HCT116 (cell line): ENCODE measurements around the gene TMEM89. TPM values are rescaled to one million over a fixed set of nuclear protein-coding genes. Genes with fewer than 3 reads are reported as not detected.
A peak's percentile ranks its signal among the peaks of the same experiment; 100 is the strongest.

Source experiments
- ATAC-seq: fragments of 200-7000 bp; cut with Tn5 transposase; 2 replicates; pipeline ENCODE4 v1.9.1; 2020; ENCODE audit warnings: mild to moderate bottlenecking, moderate library complexity
- BruUV-seq: library from RNA; stranded (reverse); fragments of 400-500 nt; replicated peaks from 2 replicates; lab custom pipeline; 2021; lab: Mats Ljungman, UMichigan
- CTCF ChIA-PET: fragments of 300-600 bp; sonication (Branson Sonifier 250); formaldehyde crosslinking; loops from one replicate; lab custom pipeline; 2021; ENCODE audit warnings: antibody characterized with exemption; lab: Charles Lee
- POLR2A ChIA-PET: fragments of 300-600, 350-600 bp; sonication (Branson Sonifier 250); formaldehyde crosslinking; loops from one replicate; lab custom pipeline; 2021; ENCODE audit warnings: antibody characterized with exemption; lab: Charles Lee
- RAD21 ChIA-PET, 2 experiments: fragments of 300-600 bp; sonication (Branson Sonifier 250); formaldehyde crosslinking; loops; one replicate each; lab custom pipeline; 2023; ENCODE audit warnings: low total read pairs in 2 of 2; ENCODE audit not compliant: uncharacterized antibody in 2 of 2, unreplicated experiment in 2 of 2, low non-redundant PET in 1 of 2; lab: Charles Lee
- DNase-seq: peaks from one replicate; pipeline ENCODE4 v3.0.0-alpha.2; 2010; ENCODE audit warnings: low read depth, low spot score
- H2AFZ ChIP-seq: fragments of 200-600 bp; shearing (Covaris generic), sonication (generic); 2 replicates; pipeline ENCODE4 v1.6.1; 2017; ENCODE audit warnings: low read depth, mixed run types, mixed read lengths, antibody characterized with exemption, low read length; ENCODE audit not compliant: poor library complexity, severe bottlenecking
- H3K27ac ChIP-seq: 2 replicates; pipeline ENCODE4 v1.5.1; 2012; ENCODE audit warnings: low read depth, low read length
- H3K27me3 ChIP-seq: fragments of 200-600 bp; sonication (generic); 2 replicates; pipeline ENCODE4 v1.6.1; 2016; ENCODE audit warnings: mixed run types, low read length, mixed read lengths; ENCODE audit not compliant: insufficient read depth
- H3K36me3 ChIP-seq, 2 experiments: fragments of 200-500 bp in 1 of 2; fragments of 200-600 bp in 1 of 2; sonication (Bioruptor generic) in 1 of 2; sonication (generic) in 1 of 2; 2 replicates each; pipeline versions ENCODE4 v1.5.1 to v1.6.1; 2014 to 2016; ENCODE audit warnings: low read length in 2 of 2, inconsistent platforms in 1 of 2, mixed read lengths in 1 of 2, mixed run types in 1 of 2; ENCODE audit not compliant: insufficient read depth in 2 of 2, control insufficient read depth in 1 of 2
- H3K4me1 ChIP-seq, 2 experiments: fragments of 200-600 bp in 1 of 2; sonication (generic) in 1 of 2; 2 replicates each; pipeline versions ENCODE4 v1.5.1 to v1.6.1; 2012 to 2017; ENCODE audit warnings: low read length in 2 of 2, inconsistent platforms in 1 of 2, mild to moderate bottlenecking in 1 of 2, mixed read lengths in 1 of 2, mixed run types in 1 of 2, moderate library complexity in 1 of 2; ENCODE audit not compliant: insufficient read depth in 2 of 2, control insufficient read depth in 1 of 2
- H3K4me2 ChIP-seq: fragments of 200-600 bp; sonication (generic); 2 replicates; pipeline ENCODE4 v1.6.1; 2017; ENCODE audit warnings: mixed run types, low read length, mixed read lengths
- H3K4me3 ChIP-seq, 2 experiments: fragments of 200-600 bp in 1 of 2; sonication (generic) in 1 of 2; replicated peaks in 1 of 2; 2 replicates each; pipeline ENCODE4 v1.5.1; 2011 to 2016; ENCODE audit warnings: low read length in 2 of 2, control low read depth in 1 of 2, low read depth in 1 of 2, mild to moderate bottlenecking in 1 of 2, mixed read lengths in 1 of 2, mixed run types in 1 of 2
- H3K79me2 ChIP-seq: fragments of 200-600 bp; sonication (generic); 2 replicates; pipeline ENCODE4 v1.6.1; 2017; ENCODE audit warnings: mild to moderate bottlenecking, mixed run types, low read length, moderate library complexity, mixed read lengths; ENCODE audit not compliant: insufficient read depth
- H3K9ac ChIP-seq: fragments of 200-600 bp; sonication (generic); 2 replicates; pipeline ENCODE4 v1.6.1; 2016; ENCODE audit warnings: low read length, mixed read lengths
- H3K9me2 ChIP-seq: fragments of 200-600 bp; sonication (generic), shearing (Covaris generic); 2 replicates; pipeline ENCODE4 v1.6.1; 2017; ENCODE audit warnings: mixed run types, mild to moderate bottlenecking, moderate library complexity; ENCODE audit not compliant: insufficient read depth
- H3K9me3 ChIP-seq, 2 experiments: fragments of 200-500 bp in 1 of 2; fragments of 200-600 bp in 1 of 2; sonication (Bioruptor generic) in 1 of 2; sonication (generic) in 1 of 2; 2 replicates each; pipeline ENCODE4 v1.6.1; 2014 to 2017; ENCODE audit warnings: low read length in 2 of 2, mixed read lengths in 2 of 2, inconsistent platforms in 1 of 2, low read depth in 1 of 2, mild to moderate bottlenecking in 1 of 2, mixed run types in 1 of 2, moderate library complexity in 1 of 2; ENCODE audit not compliant: control insufficient read depth in 1 of 2, insufficient read depth in 1 of 2
- H4K20me1 ChIP-seq: fragments of 200-600 bp; sonication (generic), shearing (Covaris generic); 2 replicates; pipeline ENCODE4 v1.6.1; 2017; ENCODE audit warnings: mixed run types, mild to moderate bottlenecking, moderate library complexity; ENCODE audit not compliant: insufficient read depth
- ATF3 ChIP-seq: IDR thresholded peaks from 2 replicates; pipeline ENCODE4 v1.6.1; 2012
- CEBPB ChIP-seq: IDR thresholded peaks from 2 replicates; pipeline ENCODE4 v1.6.1; 2012; ENCODE audit warnings: low read depth
- ELF1 ChIP-seq: IDR thresholded peaks from 2 replicates; pipeline ENCODE4 v1.6.1; 2012; ENCODE audit warnings: low read depth, borderline replicate concordance
- EZH2 ChIP-seq: fragments of 200-600 bp; sonication (generic); IDR thresholded peaks from 2 replicates; pipeline ENCODE4 v1.6.1; 2017; ENCODE audit warnings: antibody characterized with exemption, mixed run types
- EZH2phosphoT487 ChIP-seq: fragments of 200-600 bp; IDR thresholded peaks from 2 replicates; pipeline ENCODE4 v1.6.1; 2018; ENCODE audit warnings: antibody characterized with exemption, borderline replicate concordance
- FOSL1 ChIP-seq: IDR thresholded peaks from 2 replicates; pipeline ENCODE4 v1.6.1; 2012; ENCODE audit warnings: low read depth
- POLR2AphosphoS5 ChIP-seq: IDR thresholded peaks from 2 replicates; pipeline ENCODE4 v1.6.1; 2011; ENCODE audit warnings: mild to moderate bottlenecking, low read depth, low read length, moderate library complexity
- RAD21 ChIP-seq: IDR thresholded peaks from 2 replicates; pipeline ENCODE4 v1.6.1; 2012; ENCODE audit warnings: low read depth, mild to moderate bottlenecking
- REST ChIP-seq: IDR thresholded peaks from 2 replicates; pipeline ENCODE4 v1.6.1; 2012; ENCODE audit warnings: low read depth
- SIN3A ChIP-seq: IDR thresholded peaks from 2 replicates; pipeline ENCODE4 v1.6.1; 2012; ENCODE audit warnings: low read depth
- SP1 ChIP-seq: IDR thresholded peaks from 2 replicates; pipeline ENCODE4 v1.6.1; 2012; ENCODE audit warnings: low read depth
- SRF ChIP-seq: IDR thresholded peaks from 2 replicates; pipeline ENCODE4 v1.6.1; 2012; ENCODE audit warnings: low read depth
- TCF7L2 ChIP-seq: IDR thresholded peaks from 2 replicates; pipeline ENCODE4 v1.7.0; 2011; ENCODE audit warnings: borderline replicate concordance, inconsistent platforms; ENCODE audit not compliant: insufficient read depth, insufficient read length; ENCODE audit errors: extremely low read depth
- YY1 ChIP-seq: IDR thresholded peaks from 2 replicates; pipeline ENCODE4 v1.6.1; 2011; ENCODE audit warnings: low read length, low read depth, moderate library complexity, mild to moderate bottlenecking; ENCODE audit not compliant: insufficient replicate concordance; ENCODE audit errors: extremely low read depth
- ZFX ChIP-seq: fragments of 450-650 bp; IDR thresholded peaks from 2 replicates; pipeline ENCODE4 v1.6.1; 2017
- ZNF274 ChIP-seq: fragments of 200-500 bp; sonication (Bioruptor generic); IDR thresholded peaks from 2 replicates; pipeline ENCODE4 v1.6.1; 2014; ENCODE audit warnings: mild to moderate bottlenecking, low read depth, low read length, inconsistent platforms
- intact Hi-C: fragments of 100-400 bp; cut with micrococcal nuclease; formaldehyde crosslinking; loops from 2 replicates; pipeline ENCODE4 v1.10.0; 2022
- total RNA-seq: library from RNA; stranded (reverse); gene quantifications from one replicate; pipeline ENCODE4 v1.2.1, GENCODE V29; 2021; ENCODE audit not compliant: unreplicated experiment
- TF ChIP-seq, protein P1 (sequence below): IDR thresholded peaks from 2 replicates; pipeline ENCODE4 v1.6.1; 2012

Gene TMEM89
- total RNA-seq, 1 experiment from 2014 or later = 0.49 TPM

DNA sequence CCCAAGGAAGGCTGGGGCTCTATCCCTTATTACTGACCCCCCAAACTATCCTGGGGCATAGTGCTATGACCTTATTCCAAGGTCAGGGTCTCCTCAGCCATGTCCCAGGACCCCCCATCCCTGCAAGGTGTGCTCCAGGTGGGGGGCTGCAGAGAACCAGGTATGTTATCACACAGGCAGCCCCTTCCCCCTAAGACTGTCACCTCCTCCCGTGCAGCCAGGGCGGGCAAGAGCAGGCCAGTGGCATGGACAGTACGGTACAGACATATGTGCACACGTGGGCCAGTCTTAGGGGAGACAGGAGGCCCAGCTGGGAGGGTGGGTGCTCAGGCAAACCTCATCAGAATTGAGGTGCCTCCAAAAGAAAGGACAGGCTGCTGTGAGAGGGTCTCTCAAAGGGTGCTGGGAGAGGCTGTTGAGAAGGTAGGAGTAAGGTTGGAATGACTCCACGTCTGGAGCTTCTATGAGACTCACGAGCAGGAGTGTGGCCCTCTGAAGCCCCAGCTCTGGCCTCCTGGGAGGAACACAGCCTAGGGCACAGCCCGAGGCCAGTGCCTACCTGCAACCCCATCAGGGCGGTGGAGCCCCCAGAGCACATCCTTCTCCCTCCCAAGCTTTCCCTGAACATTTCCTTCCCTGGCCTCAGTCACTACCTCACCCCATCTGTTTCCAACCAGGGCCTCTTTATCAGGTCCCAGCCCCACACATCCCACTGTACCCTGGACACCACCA lies 24.7 kb downstream of the TMEM89 start:
- POLR2A ChIA-PET = no interaction called here
- Histone ChIP-seq H3K27me3 (no peaks in the 10 kb centered on the region), H3K9ac (no peak overlapping the region), H3K9me2 (no peaks in the 10 kb centered on the region), H3K79me2 (no peaks in the 10 kb centered on the region), H4K20me1 (no peaks in the 10 kb centered on the region), H3K36me3 (peaks cover 8 to 38% of the 10 kb centered on the region in 2 experiments), H3K27ac (no peak overlapping the region; the same call in 1 of the 2 replicates)
- no peak for DNase-seq
- 0 out of 2 replicates have a peak, but pooled peaks have one; percentile 19 for TF ChIP-seq POLR2AphosphoS5
- TF ChIP-seq SRF = no peak
- TF ChIP-seq, protein P1, sequence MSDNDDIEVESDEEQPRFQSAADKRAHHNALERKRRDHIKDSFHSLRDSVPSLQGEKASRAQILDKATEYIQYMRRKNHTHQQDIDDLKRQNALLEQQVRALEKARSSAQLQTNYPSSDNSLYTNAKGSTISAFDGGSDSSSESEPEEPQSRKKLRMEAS = no peak
- TF ChIP-seq, all 23 proteins: peak for 1
- ChIA-PET CTCF (interaction anchor here (1.7 kb wide), 1 partner anchor 38 kb away, joined by 6 read pairs; the partner anchor contains the start of gene SLC26A6), RAD21 (no interaction called here)
- BruUV-seq = no TSS peak
- Histone ChIP-seq H3K4me2 (0 out of 2 replicates have a peak overlapping the region, but pooled peaks have one; percentile 65), H3K4me3 (no peak overlapping the region), H3K9me3 (no peaks in the 10 kb centered on the region), H3K4me1 (peaks cover 11 to 21% of the 10 kb centered on the region in 2 experiments), H2AFZ (no peak overlapping the region)
- intact Hi-C loops = no loop called here
- ATAC-seq = no peak

GRCh38 chr3:48596157-48596556 lies 25.4 kb downstream of the TMEM89 start:
- H3K79me2 ChIP-seq = no peaks in the 10 kb centered on the region
- ChIA-PET CTCF (no interaction called here), RAD21 (no interaction called here), POLR2A (no interaction called here)
- H2AFZ ChIP-seq = no peak overlapping the region
- H3K4me3 ChIP-seq = no peak overlapping the region; a peak in 1 of 4 replicates
- peak overlapping the region; percentile 65 for H3K4me2 ChIP-seq
- H3K27me3 ChIP-seq = no peaks in the 10 kb centered on the region
- peak overlapping the region; percentile 21 for H3K27ac ChIP-seq
- peaks cover 5 to 33% of the 10 kb centered on the region in 2 experiments for H3K36me3 ChIP-seq
- intact Hi-C loops = no loop called here
- peaks cover 11 to 21% of the 10 kb centered on the region in 2 experiments for H3K4me1 ChIP-seq
- no peak overlapping the region for H3K9ac ChIP-seq
- no TSS peak for BruUV-seq
- ATAC-seq (peak; percentile 18), DNase-seq (no peak)
- H4K20me1 ChIP-seq = no peaks in the 10 kb centered on the region
- H3K9me3 ChIP-seq = no peaks in the 10 kb centered on the region
- no peaks in the 10 kb centered on the region for H3K9me2 ChIP-seq
- TF ChIP-seq FOSL1 (no peak), ATF3 (no peak), EZH2phosphoT487 (no peak), CEBPB (no peak), SP1 (no peak), ZFX (no peak), ELF1 (no peak), EZH2 (no peak), YY1 (no peak), POLR2AphosphoS5 (no peak), TCF7L2 (no peak), RAD21 (no peak), ZNF274 (no peak), SRF (no peak), REST (no peak), SIN3A (no peak)
